NCI-H510A treated with DMSO at 0.1 percent for 48 hours (cell line): ENCODE results near the gene SAE1.

Source experiments
- DNase-seq: peaks from one replicate; lab custom pipeline; 2025; lab: John Stamatoyannopoulos, UW

SAE1 gene

GRCh38 chr19:47221080-47221841, 90.6 kb downstream of the SAE1 start:
- no peak for DNase-seq

- no peak for DNase-seq
These were observed 91.3 kb downstream of the SAE1 start for GRCh38 chr19:47221890-47222289.

- peak; percentile 83 for DNase-seq
These were observed 95.3 kb downstream of the SAE1 start for GRCh38 chr19:47225746-47226425.

GRCh38 chr19:47226426-47227351, 96.1 kb downstream of the SAE1 start:
- DNase-seq: peak; percentile 48

GRCh38 chr19:47227352-47228167, 96.9 kb downstream of the SAE1 start:
- DNase-seq: peak; percentile 87

GRCh38 chr19:47228168-47228936, 97.7 kb downstream of the SAE1 start:
- peak; percentile 23 for DNase-seq

GRCh38 chr19:47228937-47229675, 98.5 kb downstream of the SAE1 start:
- no peak for DNase-seq

- no peak for DNase-seq
These were observed 99.0 kb downstream of the SAE1 start for GRCh38 chr19:47229676-47230053.

- DNase-seq: no peak
These were observed 99.7 kb downstream of the SAE1 start for GRCh38 chr19:47230054-47230920.

GRCh38 chr19:47230921-47231214, 100.2 kb downstream of the SAE1 start, which contains the start of gene BBC3:
TSS of gene BBC3 (minus strand) at chr19:47231199. CDS start at chr19:47228431, 2,768 bp downstream.
- DNase-seq: no peak

GRCh38 chr19:47231215-47232054, 100.8 kb downstream of the SAE1 start:
- peak; percentile 49 for DNase-seq

- DNase-seq: no peak
These were observed 102.0 kb downstream of the SAE1 start for GRCh38 chr19:47232422-47233211.

- no peak for DNase-seq
These were observed 105.5 kb downstream of the SAE1 start for GRCh38 chr19:47236072-47236675.

GRCh38 chr19:47239152-47239551, 108.5 kb downstream of the SAE1 start:
- no peak for DNase-seq

GRCh38 chr19:47239610-47240296, 109.1 kb downstream of the SAE1 start:
- DNase-seq: peak; percentile 18

- DNase-seq: no peak
These were observed 109.9 kb downstream of the SAE1 start for GRCh38 chr19:47240556-47240955.
